CD4-positive, alpha-beta T cell (primary cell): ENCODE measurements around the gene MAST4. TPM values are rescaled to one million over a fixed set of nuclear protein-coding genes. Genes with fewer than 3 reads are reported as not detected.

ENCODE experiments used
- ATAC-seq: fragments of 200-7000 bp; cut with Tn5 transposase; one replicate; pipeline ENCODE4 v1.10.0; 2022; ENCODE audit warnings: mild to moderate bottlenecking; ENCODE audit not compliant: poor library complexity
- CTCF ChIA-PET: fragments of 350-600 bp; sonication (Branson Sonifier 250); formaldehyde crosslinking; loops from one replicate; lab custom pipeline; 2021; ENCODE audit warnings: antibody characterized with exemption, inconsistent platforms; lab: Charles Lee
- POLR2A ChIA-PET: fragments of 350-600 bp; sonication (Branson Sonifier 250); formaldehyde crosslinking; loops from one replicate; lab custom pipeline; 2021; ENCODE audit warnings: antibody characterized with exemption, inconsistent platforms; lab: Charles Lee
- DNase-seq, 14 experiments: peaks; one replicate each; pipeline ENCODE4 v3.0.0-alpha.2; 2013 to 2020; ENCODE audit warnings: mixed read lengths in 2 of 14
- H3K27ac ChIP-seq, 2 donors: one replicate each; pipeline versions ENCODE4 v1.5.1 to v1.7.0; 2013; ENCODE audit warnings: low read length in 2 of 2, low read depth in 1 of 2, mild to moderate bottlenecking in 1 of 2
- H3K27me3 ChIP-seq, 2 experiments: 1 replicate in 1 of 2; 2 replicates in 1 of 2; pipeline versions ENCODE4 v1.6.1 to v1.7.0; 2013; ENCODE audit warnings: low read length in 2 of 2, control low read depth in 1 of 2, mild to moderate bottlenecking in 1 of 2, moderate library complexity in 1 of 2; ENCODE audit not compliant: insufficient read depth in 2 of 2, control insufficient read depth in 1 of 2
- H3K36me3 ChIP-seq: one replicate; pipeline ENCODE4 v1.6.1; 2013; ENCODE audit warnings: low read length, control low read depth; ENCODE audit not compliant: insufficient read depth
- H3K4me1 ChIP-seq: one replicate; pipeline ENCODE4 v1.6.1; 2013; ENCODE audit warnings: low read length, control low read depth; ENCODE audit not compliant: insufficient read depth
- H3K4me3 ChIP-seq: one replicate; pipeline ENCODE4 v1.5.1; 2013; ENCODE audit warnings: mild to moderate bottlenecking, low read length, moderate library complexity
- H3K9me3 ChIP-seq, 2 experiments: 1 replicate in 1 of 2; 2 replicates in 1 of 2; pipeline versions ENCODE4 v1.6.1 to v1.7.0; 2013; ENCODE audit warnings: low read length in 2 of 2, mild to moderate bottlenecking in 2 of 2, control low read depth in 1 of 2, moderate library complexity in 1 of 2; ENCODE audit not compliant: control insufficient read depth in 1 of 2, insufficient read depth in 1 of 2
- H3K27ac Mint-ChIP-seq: one replicate; pipeline ENCODE4 v1.8.0; 2020; ENCODE audit warnings: mixed read lengths
- H3K27me3 Mint-ChIP-seq: one replicate; pipeline ENCODE4 v1.8.0; 2021; ENCODE audit warnings: mixed read lengths
- H3K36me3 Mint-ChIP-seq: one replicate; pipeline ENCODE4 v1.8.0; 2021; ENCODE audit warnings: low read depth, mixed read lengths
- H3K4me1 Mint-ChIP-seq: one replicate; pipeline ENCODE4 v1.8.0; 2021; ENCODE audit warnings: low read depth, mixed read lengths
- H3K4me3 Mint-ChIP-seq: one replicate; pipeline ENCODE4 v1.8.0; 2020; ENCODE audit warnings: mild to moderate bottlenecking, mixed read lengths
- H3K9me3 Mint-ChIP-seq: one replicate; pipeline ENCODE4 v1.8.0; 2020; ENCODE audit warnings: mixed read lengths
- intact Hi-C, 2 experiments: fragments of 100-400 bp; cut with DNase I in 1 of 2; cut with micrococcal nuclease in 1 of 2; formaldehyde crosslinking; loops; one replicate each; pipeline versions ENCODE4 v1.15.1 to v1.9.0; 2023 to 2025; cut with DNase I, micrococcal nuclease
- total RNA-seq, 174 experiments: library from RNA in 2 of 174; stranded (reverse) in 2 of 174; gene quantifications; one replicate each; pipeline ENCODE4 v1.2.3 and lab custom pipeline; 2021 to 2026
- TF ChIP-seq, protein P1 (sequence below): fragments of 200-600 bp; IDR thresholded peaks from one replicate; pipeline ENCODE4 v1.8.0; 2022; ENCODE audit warnings: antibody characterized with exemption, mild to moderate bottlenecking

The MAST4 gene
- total RNA-seq, 2 experiments from 2014 or later = 21.3 to 21.6 TPM

DNA sequence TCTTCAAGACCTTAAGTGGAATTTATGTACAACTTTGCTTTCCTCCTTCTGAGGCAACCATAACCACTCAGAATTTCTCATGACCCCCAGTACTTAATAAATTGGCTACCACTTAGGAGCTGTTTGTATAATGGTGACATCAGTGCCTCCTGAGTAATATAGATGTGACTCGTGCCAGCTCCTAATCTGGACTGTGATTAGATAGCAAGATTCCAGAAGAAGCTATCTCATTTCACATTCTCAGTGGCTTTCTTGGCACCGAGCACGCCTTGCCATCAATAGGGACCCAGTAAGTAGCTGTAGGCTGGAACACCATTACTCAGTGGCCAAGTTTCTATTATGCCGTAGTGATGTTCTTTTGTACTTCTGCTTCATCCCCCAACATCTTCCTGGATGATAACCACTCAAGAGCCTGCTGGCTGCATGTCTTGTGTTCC, 371.7 kb downstream of the MAST4 start:
- H3K36me3 ChIP-seq = no peaks in the 10 kb centered on the region
- H3K9me3 Mint-ChIP-seq = no peaks in the 10 kb centered on the region
- intact Hi-C loops = no loop called here
- H3K27me3 Mint-ChIP-seq = peaks cover 4% of the 10 kb centered on the region
- no peak for ATAC-seq
- no peak overlapping the region for H3K4me3 ChIP-seq
- no peak overlapping the region for H3K27ac Mint-ChIP-seq
- H3K4me3 Mint-ChIP-seq = no peak overlapping the region
- no peak overlapping the region for H3K27ac ChIP-seq
- ChIA-PET CTCF (no interaction called here), POLR2A (no interaction called here)
- H3K9me3 ChIP-seq = no peaks in the 10 kb centered on the region
- no peaks in the 10 kb centered on the region for H3K4me1 Mint-ChIP-seq
- H3K27me3 ChIP-seq = no peaks in the 10 kb centered on the region
- DNase-seq = no peak
- TF ChIP-seq, protein P1, sequence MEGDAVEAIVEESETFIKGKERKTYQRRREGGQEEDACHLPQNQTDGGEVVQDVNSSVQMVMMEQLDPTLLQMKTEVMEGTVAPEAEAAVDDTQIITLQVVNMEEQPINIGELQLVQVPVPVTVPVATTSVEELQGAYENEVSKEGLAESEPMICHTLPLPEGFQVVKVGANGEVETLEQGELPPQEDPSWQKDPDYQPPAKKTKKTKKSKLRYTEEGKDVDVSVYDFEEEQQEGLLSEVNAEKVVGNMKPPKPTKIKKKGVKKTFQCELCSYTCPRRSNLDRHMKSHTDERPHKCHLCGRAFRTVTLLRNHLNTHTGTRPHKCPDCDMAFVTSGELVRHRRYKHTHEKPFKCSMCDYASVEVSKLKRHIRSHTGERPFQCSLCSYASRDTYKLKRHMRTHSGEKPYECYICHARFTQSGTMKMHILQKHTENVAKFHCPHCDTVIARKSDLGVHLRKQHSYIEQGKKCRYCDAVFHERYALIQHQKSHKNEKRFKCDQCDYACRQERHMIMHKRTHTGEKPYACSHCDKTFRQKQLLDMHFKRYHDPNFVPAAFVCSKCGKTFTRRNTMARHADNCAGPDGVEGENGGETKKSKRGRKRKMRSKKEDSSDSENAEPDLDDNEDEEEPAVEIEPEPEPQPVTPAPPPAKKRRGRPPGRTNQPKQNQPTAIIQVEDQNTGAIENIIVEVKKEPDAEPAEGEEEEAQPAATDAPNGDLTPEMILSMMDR = no peak
- H3K4me1 ChIP-seq = no peaks in the 10 kb centered on the region
- H3K36me3 Mint-ChIP-seq = no peaks in the 10 kb centered on the region

DNA sequence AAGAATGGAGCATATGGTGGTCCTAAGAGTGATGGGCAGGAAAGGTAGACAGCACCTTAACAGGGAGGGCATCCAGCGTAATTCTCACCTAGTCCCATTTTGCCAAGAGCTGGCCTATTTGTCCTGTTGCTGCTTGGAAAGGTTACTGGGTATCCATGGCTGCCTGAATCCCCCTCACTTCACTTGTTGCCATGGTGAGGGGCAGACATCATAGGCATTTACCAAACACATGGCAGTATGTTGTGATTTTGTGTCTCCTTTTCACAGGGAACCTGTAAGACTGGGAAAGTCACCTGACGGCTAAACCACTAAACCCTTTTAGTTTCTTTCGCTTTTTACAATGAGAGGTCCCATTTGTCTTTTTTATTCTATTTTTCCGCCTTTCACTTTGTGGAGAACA, 373.3 kb downstream of the MAST4 start:
- Mint-ChIP-seq H3K9me3 (no peaks in the 10 kb centered on the region), H3K36me3 (no peaks in the 10 kb centered on the region), H3K4me1 (no peaks in the 10 kb centered on the region), H3K27me3 (peaks cover 4% of the 10 kb centered on the region), H3K27ac (no peak overlapping the region), H3K4me3 (no peak overlapping the region)
- TF ChIP-seq, protein P1 = no peak
- H3K36me3 ChIP-seq = no peaks in the 10 kb centered on the region
- H3K27ac ChIP-seq = no peak overlapping the region
- POLR2A ChIA-PET = no interaction called here
- no peak overlapping the region for H3K4me3 ChIP-seq
- H3K4me1 ChIP-seq = no peaks in the 10 kb centered on the region
- CTCF ChIA-PET = no interaction called here
- no peak for DNase-seq
- intact Hi-C loops = no loop called here
- H3K27me3 ChIP-seq = no peaks in the 10 kb centered on the region
- H3K9me3 ChIP-seq = no peaks in the 10 kb centered on the region
- ATAC-seq = no peak

DNA sequence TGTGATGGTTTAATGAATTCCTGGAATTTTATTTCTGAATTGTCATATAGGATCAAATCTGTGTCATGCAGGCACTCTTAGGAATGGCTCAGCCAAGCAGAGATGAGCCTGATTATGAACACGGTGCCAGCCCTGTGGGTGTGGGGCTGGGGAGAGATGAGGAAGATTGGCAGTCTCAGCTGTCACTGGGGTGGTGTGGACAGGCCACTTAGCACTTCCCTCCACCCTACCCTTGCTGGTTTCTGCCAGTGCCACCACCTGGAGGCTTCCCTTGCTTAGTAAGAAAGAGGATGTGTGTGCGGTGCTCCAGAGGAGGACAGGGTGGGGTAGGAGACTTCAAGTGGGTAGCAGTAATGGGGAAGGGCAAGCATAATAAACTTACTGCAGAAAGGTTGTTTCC, 373.8 kb downstream of the MAST4 start:
- peaks cover 4% of the 10 kb centered on the region for H3K27me3 Mint-ChIP-seq
- Histone ChIP-seq H3K4me1 (no peaks in the 10 kb centered on the region), H3K36me3 (no peaks in the 10 kb centered on the region), H3K9me3 (no peaks in the 10 kb centered on the region), H3K4me3 (no peak overlapping the region), H3K27ac (no peak overlapping the region), H3K27me3 (no peaks in the 10 kb centered on the region)
- ChIA-PET CTCF (interaction anchor here (0.9 kb wide), 1 partner anchor 48 kb away, joined by 3 read pairs; no protein-coding TSS in a partner anchor), POLR2A (no interaction called here)
- H3K36me3 Mint-ChIP-seq = no peaks in the 10 kb centered on the region
- DNase-seq (no peak), ATAC-seq (no peak)
- intact Hi-C loops = no loop called here
- TF ChIP-seq, protein P1 = no peak
- H3K9me3 Mint-ChIP-seq = no peaks in the 10 kb centered on the region
- H3K27ac Mint-ChIP-seq = no peak overlapping the region
- no peaks in the 10 kb centered on the region for H3K4me1 Mint-ChIP-seq
- no peak overlapping the region for H3K4me3 Mint-ChIP-seq
